ENCODE results near the gene ADK. TPM values are rescaled to one million over a fixed set of nuclear protein-coding genes. Genes with fewer than 3 reads are reported as not detected.
"Not testable (repeated sequence)": the region's sequence is repeated elsewhere in the genome, so short reads cannot be mapped to it uniquely, and the experiment has no call there.

The ADK gene
- total and polyA plus RNA-seq, 4 donors = 12.6 to 21.1 (median 16.1) TPM

DNA sequence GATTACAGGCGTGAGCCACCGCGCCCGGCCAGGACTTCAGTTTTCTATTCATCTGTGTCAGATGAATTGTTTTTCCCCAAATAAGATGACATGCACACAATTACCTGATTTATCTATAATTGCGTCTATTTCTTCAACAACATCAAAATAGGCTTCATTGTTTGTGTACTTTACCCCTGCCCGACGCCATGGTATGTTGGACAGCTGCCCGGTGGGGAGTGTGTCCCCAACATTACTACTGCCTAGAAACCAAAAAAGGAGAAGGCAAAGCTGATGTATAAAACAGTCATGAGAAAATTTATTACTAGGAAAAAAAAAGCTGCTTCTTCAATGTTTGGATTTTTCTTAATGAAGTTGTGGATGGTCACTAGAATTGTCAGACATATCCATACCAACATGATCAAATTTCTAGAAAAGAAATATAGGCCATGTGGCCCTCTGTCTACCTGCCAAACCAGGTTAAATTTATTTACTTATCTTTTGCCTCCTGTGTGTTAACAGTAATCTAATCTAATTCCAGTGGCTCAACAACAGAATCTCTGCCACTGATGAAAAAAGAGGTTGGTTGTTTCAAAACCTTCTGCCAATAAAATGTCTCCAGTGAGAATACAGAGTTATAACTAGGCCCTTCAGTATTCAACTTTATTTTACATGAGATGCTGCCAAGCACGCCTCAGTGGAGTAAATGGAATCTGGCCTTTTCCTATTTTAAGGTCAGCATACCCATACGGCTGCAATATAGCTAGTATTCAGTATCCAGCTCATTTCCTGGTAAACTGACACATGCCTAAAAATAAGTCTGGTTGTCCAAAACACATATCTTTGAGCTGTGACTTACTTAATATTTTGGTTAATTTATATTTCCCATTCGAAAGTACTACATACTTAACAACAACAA lies 16.8 kb upstream of the ADK start:
- ATAC-seq (ENCODE audit: low FRiP score) = no peak
- no peak overlapping the region for H3K4me3 ChIP-seq (ENCODE audit: low read length in 2 of 2)
- H3K27me3 ChIP-seq (ENCODE audit: control insufficient read depth in 1 of 2, insufficient read depth in 2 of 2, low read length in 1 of 2) = no peaks in the 10 kb centered on the region
- WGBS, 2 donors = 50 to 55% methylated on average over 11 of the region's 11 CpGs
- DNase-seq = no peak
- H3K36me3 ChIP-seq (ENCODE audit: control insufficient read depth in 1 of 2, insufficient read depth in 2 of 2, low read length in 1 of 2) = peaks cover 0 to 4% of the 10 kb centered on the region in 2 donors
- intact Hi-C loops (cut with DNase I) = no loop called here
- no peaks in the 10 kb centered on the region for H3K9me3 ChIP-seq (ENCODE audit: control insufficient read depth, low read length)
- H3K27ac ChIP-seq (ENCODE audit: low read depth in 1 of 2, low read length in 2 of 2) = no peak overlapping the region
- no peaks in the 10 kb centered on the region for H3K4me1 ChIP-seq (ENCODE audit: control insufficient read depth in 1 of 2, insufficient read depth in 2 of 2, low read length in 2 of 2)

- Histone ChIP-seq H3K27ac (ENCODE audit: low read depth in 1 of 2, low read length in 2 of 2) (no peak overlapping the region), H3K4me3 (ENCODE audit: low read length in 2 of 2) (no peak overlapping the region), H3K4me1 (ENCODE audit: control insufficient read depth in 1 of 2, insufficient read depth in 2 of 2, low read length in 2 of 2) (no peaks in the 10 kb centered on the region), H3K9me3 (ENCODE audit: control insufficient read depth, low read length) (no peaks in the 10 kb centered on the region), H3K36me3 (ENCODE audit: control insufficient read depth in 1 of 2, insufficient read depth in 2 of 2, low read length in 1 of 2) (peaks cover 0 to 4% of the 10 kb centered on the region in 2 donors), H3K27me3 (ENCODE audit: control insufficient read depth in 1 of 2, insufficient read depth in 2 of 2, low read length in 1 of 2) (no peaks in the 10 kb centered on the region)
- intact Hi-C loops (cut with DNase I) = no loop called here
- ATAC-seq (ENCODE audit: low FRiP score) = no peak
- DNase-seq = no peak
- WGBS, 2 donors = 75 to 83% methylated on average over 3 of the region's 3 CpGs
These were observed 15.6 kb upstream of the ADK start for GRCh38 chr10:74135452-74135851.

GRCh38 chr10:74137992-74138391 lies 13.0 kb upstream of the ADK start:
- ATAC-seq (ENCODE audit: low FRiP score) (no peak), DNase-seq (no peak)
- Histone ChIP-seq H3K9me3 (ENCODE audit: control insufficient read depth, low read length) (no peaks in the 10 kb centered on the region), H3K36me3 (ENCODE audit: control insufficient read depth in 1 of 2, insufficient read depth in 2 of 2, low read length in 1 of 2) (peaks cover 0 to 4% of the 10 kb centered on the region in 2 donors), H3K27me3 (ENCODE audit: control insufficient read depth in 1 of 2, insufficient read depth in 2 of 2, low read length in 1 of 2) (no peaks in the 10 kb centered on the region), H3K27ac (ENCODE audit: low read depth in 1 of 2, low read length in 2 of 2) (no peak overlapping the region), H3K4me1 (ENCODE audit: control insufficient read depth in 1 of 2, insufficient read depth in 2 of 2, low read length in 2 of 2) (no peaks in the 10 kb centered on the region), H3K4me3 (ENCODE audit: low read length in 2 of 2) (no peak overlapping the region)
- intact Hi-C loops (cut with DNase I) = no loop called here
- 93 to 95% methylated on average over 5 of the region's 5 CpGs for WGBS, 2 donors

- ATAC-seq (ENCODE audit: low FRiP score); intact Hi-C loops (cut with DNase I); H3K27ac ChIP-seq (ENCODE audit: low read depth in 1 of 2, low read length in 2 of 2); H3K27me3 ChIP-seq (ENCODE audit: control insufficient read depth in 1 of 2, insufficient read depth in 2 of 2, low read length in 1 of 2); H3K4me1 ChIP-seq (ENCODE audit: control insufficient read depth in 1 of 2, insufficient read depth in 2 of 2, low read length in 2 of 2); H3K4me3 ChIP-seq (ENCODE audit: low read length in 2 of 2); DNase-seq; H3K36me3 ChIP-seq (ENCODE audit: control insufficient read depth in 1 of 2, insufficient read depth in 2 of 2, low read length in 1 of 2); H3K9me3 ChIP-seq (ENCODE audit: control insufficient read depth, low read length): not testable (repeated sequence)
- WGBS, 2 donors = 93 to 94% methylated on average over 5 of the region's 5 CpGs
These were observed 12.4 kb upstream of the ADK start for GRCh38 chr10:74138596-74138995.

DNA sequence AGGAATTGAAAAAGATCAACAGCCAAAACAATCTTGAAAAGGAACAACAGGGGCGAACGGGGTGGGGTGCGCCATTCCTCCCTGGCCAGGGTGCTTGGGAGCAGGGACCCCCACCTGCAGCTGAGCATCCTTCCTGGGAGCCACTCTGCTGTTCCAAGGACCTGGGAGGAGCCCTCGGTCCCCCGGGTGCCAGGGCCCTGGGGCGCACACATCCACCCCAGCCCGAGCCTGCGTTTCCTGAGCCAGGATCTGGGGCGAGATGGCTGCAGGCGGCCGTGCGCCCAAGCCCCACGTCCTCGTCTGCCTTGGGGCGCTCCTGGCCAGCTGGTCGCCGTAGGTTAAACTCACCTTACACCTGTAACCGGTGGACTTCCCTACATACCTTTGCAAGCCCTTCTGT lies 11.0 kb upstream of the ADK start:
- Histone ChIP-seq H3K9me3 (ENCODE audit: control insufficient read depth, low read length) (no peaks in the 10 kb centered on the region), H3K27ac (ENCODE audit: low read depth in 1 of 2, low read length in 2 of 2) (no peak overlapping the region), H3K27me3 (ENCODE audit: control insufficient read depth in 1 of 2, insufficient read depth in 2 of 2, low read length in 1 of 2) (no peaks in the 10 kb centered on the region), H3K36me3 (ENCODE audit: control insufficient read depth in 1 of 2, insufficient read depth in 2 of 2, low read length in 1 of 2) (peaks cover 0 to 4% of the 10 kb centered on the region in 2 donors), H3K4me3 (ENCODE audit: low read length in 2 of 2) (no peak overlapping the region), H3K4me1 (ENCODE audit: control insufficient read depth in 1 of 2, insufficient read depth in 2 of 2, low read length in 2 of 2) (no peaks in the 10 kb centered on the region)
- ATAC-seq (ENCODE audit: low FRiP score) (peak; percentile 54), DNase-seq (no peak)
- 93 to 95% methylated on average over 18 of the region's 18 CpGs for WGBS, 2 donors
- intact Hi-C loops (cut with DNase I) = no loop called here

GRCh38 chr10:74140553-74140952 lies 10.5 kb upstream of the ADK start:
- no peaks in the 10 kb centered on the region for H3K27me3 ChIP-seq (ENCODE audit: control insufficient read depth in 1 of 2, insufficient read depth in 2 of 2, low read length in 1 of 2)
- H3K4me1 ChIP-seq (ENCODE audit: control insufficient read depth in 1 of 2, insufficient read depth in 2 of 2, low read length in 2 of 2) = no peaks in the 10 kb centered on the region
- H3K36me3 ChIP-seq (ENCODE audit: control insufficient read depth in 1 of 2, insufficient read depth in 2 of 2, low read length in 1 of 2) = peaks cover 0 to 4% of the 10 kb centered on the region in 2 donors
- H3K27ac ChIP-seq (ENCODE audit: low read depth in 1 of 2, low read length in 2 of 2) = no peak overlapping the region
- DNase-seq (no peak), ATAC-seq (ENCODE audit: low FRiP score) (no peak)
- H3K9me3 ChIP-seq (ENCODE audit: control insufficient read depth, low read length) = no peaks in the 10 kb centered on the region
- no peak overlapping the region for H3K4me3 ChIP-seq (ENCODE audit: low read length in 2 of 2)
- intact Hi-C loops (cut with DNase I) = no loop called here
- 74 to 81% methylated on average over 2 of the region's 2 CpGs for WGBS, 2 donors

DNA sequence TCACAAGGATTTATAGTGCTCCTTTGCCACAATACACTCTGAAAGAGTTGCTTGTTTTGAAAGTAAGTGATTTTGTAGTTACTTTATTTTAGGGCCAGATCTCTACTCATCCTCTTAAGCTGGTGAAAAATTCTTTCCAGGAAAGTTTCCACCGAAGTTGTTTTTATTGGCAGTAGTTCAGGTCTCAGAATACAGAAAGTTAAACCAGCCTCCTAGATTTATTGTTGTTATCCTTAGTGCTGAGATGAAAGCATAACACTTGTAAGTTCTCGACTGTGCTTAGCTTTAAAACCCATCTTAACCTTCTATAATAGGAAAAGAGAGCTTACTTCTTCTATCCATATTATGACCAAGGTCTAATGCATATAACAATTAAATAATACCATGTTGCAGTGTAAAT lies 5.9 kb upstream of the ADK start:
- ATAC-seq (ENCODE audit: low FRiP score) = peak; percentile 59

GRCh38 chr10:74146980-74147379 lies 4.0 kb upstream of the ADK start:
- DNase-seq; intact Hi-C loops (cut with DNase I); H3K4me3 ChIP-seq (ENCODE audit: low read length in 2 of 2); H3K27ac ChIP-seq (ENCODE audit: low read depth in 1 of 2, low read length in 2 of 2); H3K27me3 ChIP-seq (ENCODE audit: control insufficient read depth in 1 of 2, insufficient read depth in 2 of 2, low read length in 1 of 2); H3K4me1 ChIP-seq (ENCODE audit: control insufficient read depth in 1 of 2, insufficient read depth in 2 of 2, low read length in 2 of 2); ATAC-seq (ENCODE audit: low FRiP score); H3K9me3 ChIP-seq (ENCODE audit: control insufficient read depth, low read length); H3K36me3 ChIP-seq (ENCODE audit: control insufficient read depth in 1 of 2, insufficient read depth in 2 of 2, low read length in 1 of 2): not testable (repeated sequence)
- 96 to 97% methylated on average over 10 of the region's 10 CpGs for WGBS, 2 donors

More for the DNA sequence above, 5.9 kb upstream of the ADK start:
- intact Hi-C loops (cut with DNase I) = no loop called here
- H3K4me1 ChIP-seq (ENCODE audit: control insufficient read depth in 1 of 2, insufficient read depth in 2 of 2, low read length in 2 of 2) = peaks cover 0 to 7% of the 10 kb centered on the region in 2 donors
- no peaks in the 10 kb centered on the region for H3K9me3 ChIP-seq (ENCODE audit: control insufficient read depth, low read length)
- no peaks in the 10 kb centered on the region for H3K27me3 ChIP-seq (ENCODE audit: control insufficient read depth in 1 of 2, insufficient read depth in 2 of 2, low read length in 1 of 2)
- no peak overlapping the region for H3K4me3 ChIP-seq (ENCODE audit: low read length in 2 of 2)
- no peak for DNase-seq
- 3 to 5% methylated on average over 2 of the region's 2 CpGs for WGBS, 2 donors
- H3K36me3 ChIP-seq (ENCODE audit: control insufficient read depth in 1 of 2, insufficient read depth in 2 of 2, low read length in 1 of 2) = no peaks in the 10 kb centered on the region
- H3K27ac ChIP-seq (ENCODE audit: low read depth in 1 of 2, low read length in 2 of 2) = no peak overlapping the region

All from aorta (tissue), 5 donors.